HG03469 (cell line): ENCODE results near the gene ZNF57.
"Not testable (repeated sequence)": the region's sequence is repeated elsewhere in the genome, so short reads cannot be mapped to it uniquely, and the experiment has no call there.

Experiments used
- ATAC-seq: cut with Tn5 transposase; IDR thresholded peaks from one replicate; pipeline ENCODE4 v1.9.1; 2021; ENCODE audit warnings: mild to moderate bottlenecking, moderate library complexity, moderate number of reproducible peaks; ENCODE audit not compliant: unreplicated experiment

The ZNF57 gene

DNA sequence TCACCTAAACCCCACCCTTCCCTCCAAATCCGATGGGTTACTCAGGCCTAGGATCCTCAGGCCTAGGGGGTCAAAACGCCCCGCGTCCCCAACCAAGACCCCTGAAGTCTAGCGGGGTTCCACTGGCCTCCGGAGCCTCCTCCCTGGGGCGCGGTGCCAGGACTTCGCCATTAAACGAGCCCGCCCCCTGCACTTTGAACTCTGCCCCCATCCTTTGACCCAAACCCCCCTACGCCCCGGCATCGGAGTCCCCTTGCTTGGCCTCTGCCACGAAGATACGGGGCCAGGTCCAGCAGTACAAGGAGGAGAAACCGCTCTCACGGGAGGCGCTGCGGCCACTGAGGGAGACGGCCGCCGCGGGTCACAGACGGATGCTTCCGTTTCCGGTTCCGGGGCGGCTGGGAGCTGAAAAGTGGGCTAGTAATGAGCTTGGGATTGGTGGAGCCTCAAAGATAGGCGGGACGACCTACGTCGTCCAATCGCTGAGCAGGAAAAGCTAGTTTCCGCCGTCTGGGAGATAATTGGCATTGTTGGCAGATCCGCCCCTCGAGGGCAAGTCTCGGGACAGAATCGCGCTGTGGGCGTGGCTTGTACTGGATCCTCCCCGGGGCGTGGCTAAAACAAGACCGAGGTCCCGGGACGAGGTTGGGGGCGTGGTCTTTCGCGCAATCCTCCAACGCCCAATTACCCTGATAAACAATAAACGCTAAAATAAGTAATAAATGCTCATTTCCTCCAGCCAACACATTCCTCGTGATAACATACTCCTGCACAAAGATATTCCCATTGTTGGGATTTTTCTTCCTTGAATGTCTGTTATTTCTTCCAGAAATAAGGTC, 49.8 kb downstream of the ZNF57 start:
- ATAC-seq = peak; percentile 82

DNA sequence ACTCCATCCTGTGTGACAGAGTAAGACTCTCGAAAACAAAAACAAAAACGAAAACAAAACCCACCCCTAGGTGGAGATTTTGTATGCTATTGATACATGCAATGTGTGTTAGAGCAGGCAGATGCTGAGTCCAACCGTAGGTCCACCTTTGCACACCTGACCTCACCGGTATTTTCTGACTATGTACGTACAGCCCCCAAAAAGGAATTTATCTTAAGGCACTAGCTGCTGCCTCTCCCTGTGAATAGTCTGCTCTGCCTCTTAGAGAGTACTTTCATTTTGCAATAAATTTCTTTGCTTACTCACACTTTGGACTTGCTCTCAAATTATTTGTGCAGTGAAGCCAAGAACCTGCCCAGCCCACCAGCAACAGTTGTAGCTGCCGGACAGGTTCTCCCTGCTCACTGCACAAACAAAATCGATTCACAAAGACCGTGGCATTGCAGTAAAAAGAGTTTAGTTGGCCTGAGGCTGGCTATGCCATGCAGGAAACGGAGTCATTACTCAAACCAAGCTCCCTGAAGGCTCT, 52.3 kb downstream of the ZNF57 start:
- no peak for ATAC-seq

DNA sequence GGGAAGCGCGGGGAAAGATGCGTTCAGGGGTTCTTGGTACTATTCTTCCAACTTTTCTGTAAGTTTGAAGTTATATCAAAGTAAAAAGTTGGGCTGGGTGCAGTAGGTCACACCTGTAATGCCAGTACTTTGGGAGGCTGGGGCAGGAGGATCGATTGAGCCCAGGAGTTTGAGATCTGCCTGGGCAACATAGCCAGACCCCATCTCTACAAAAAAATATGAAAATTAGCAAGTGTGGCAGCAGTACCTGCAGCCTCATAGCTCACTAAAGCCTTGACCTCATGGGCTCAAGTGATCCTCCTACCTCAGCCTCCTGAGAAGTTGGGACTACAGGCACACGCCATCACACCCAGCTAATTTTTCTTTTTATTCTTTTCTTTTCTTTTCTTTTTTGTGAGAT, 56.4 kb downstream of the ZNF57 start:
- no peak for ATAC-seq

DNA sequence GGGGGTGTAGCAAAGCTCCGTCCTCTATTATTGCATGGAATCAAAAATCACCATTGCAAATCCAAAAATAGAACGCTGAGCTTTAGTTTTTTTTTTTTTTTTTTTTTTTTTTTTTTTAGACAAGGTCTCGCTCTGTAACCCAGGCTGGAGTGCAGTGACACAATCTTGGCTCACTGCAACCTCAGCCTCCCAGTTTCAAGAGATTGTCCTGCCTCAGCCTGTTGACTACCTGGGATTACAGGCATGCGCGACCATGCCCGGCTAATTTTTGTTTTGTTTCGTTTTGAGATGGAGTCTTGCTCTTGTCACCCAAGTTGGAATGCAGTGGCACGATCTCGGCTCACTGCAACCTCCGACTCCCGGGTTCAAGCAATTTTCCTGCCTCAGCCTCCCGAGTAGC, 59.4 kb downstream of the ZNF57 start:
- ATAC-seq = no peak

DNA sequence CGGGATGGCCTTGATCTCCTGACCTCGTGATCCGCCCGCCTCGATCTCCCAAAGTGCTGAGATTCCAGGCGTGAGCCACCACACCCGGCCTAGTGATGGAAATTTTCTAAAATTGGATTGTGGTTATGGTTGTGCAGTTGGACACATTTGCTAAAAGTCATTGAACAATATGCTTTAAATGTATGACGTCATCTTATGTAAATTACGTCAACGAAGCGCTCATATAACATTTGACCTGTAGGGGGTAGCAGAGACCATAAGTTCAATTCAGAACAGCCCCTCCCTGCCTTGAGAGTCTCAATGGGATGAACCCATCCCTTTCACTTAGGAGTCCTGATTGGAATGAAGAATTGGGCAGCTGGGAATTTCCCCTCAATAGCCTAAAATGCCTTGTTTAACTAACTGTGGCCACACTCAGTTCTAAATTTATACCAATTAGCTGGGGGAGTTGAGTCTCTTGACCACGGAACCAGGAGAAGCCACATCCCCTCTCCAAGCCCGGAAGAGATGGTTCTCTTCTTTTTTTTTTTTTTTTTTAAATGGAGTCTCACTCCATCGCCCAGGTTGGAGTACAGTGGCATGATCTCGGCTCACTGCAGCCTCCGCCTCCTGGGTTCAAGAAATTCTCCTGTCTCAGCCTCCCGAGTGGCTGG, 61.4 kb downstream of the ZNF57 start:
- no peak for ATAC-seq

DNA sequence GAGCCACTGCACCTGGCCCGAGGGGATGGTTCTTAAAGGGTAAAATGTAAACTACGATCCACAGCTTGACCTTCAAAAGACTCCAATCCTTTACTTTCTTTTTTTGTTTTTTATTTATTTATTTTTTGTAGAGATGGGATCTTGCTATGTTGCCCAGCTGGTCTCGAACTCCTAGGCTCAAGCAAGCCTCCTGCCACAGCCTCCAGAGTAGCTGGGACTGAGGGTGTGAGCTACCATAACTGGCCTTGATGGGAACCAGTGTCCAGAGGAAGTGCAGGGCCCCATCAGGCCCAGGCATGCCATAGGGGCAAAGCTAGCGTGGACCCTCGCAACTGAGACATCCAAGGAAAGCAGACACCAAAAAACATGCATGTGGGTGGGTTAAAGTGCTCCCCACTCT, 62.4 kb downstream of the ZNF57 start:
- ATAC-seq = no peak

DNA sequence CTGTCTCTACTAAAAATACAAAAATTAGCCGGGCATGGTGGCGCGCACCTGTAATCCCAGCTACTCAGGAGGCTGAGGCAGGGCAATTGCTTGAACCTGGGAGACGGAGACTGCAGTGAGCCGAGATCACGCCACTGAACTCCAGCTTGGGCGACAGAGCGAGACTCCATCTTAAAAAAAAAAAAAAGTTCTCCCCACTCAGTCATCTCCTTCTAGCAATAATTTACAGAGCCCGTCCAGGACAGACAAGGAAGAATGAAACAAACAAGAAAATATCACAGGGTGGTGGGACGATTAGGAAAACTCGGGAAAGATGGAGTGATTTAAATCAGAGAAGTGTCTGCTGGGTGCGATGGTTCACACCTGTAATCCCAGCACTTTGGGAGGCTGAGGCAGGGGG, 62.9 kb downstream of the ZNF57 start:
- ATAC-seq = not testable (repeated sequence)

DNA sequence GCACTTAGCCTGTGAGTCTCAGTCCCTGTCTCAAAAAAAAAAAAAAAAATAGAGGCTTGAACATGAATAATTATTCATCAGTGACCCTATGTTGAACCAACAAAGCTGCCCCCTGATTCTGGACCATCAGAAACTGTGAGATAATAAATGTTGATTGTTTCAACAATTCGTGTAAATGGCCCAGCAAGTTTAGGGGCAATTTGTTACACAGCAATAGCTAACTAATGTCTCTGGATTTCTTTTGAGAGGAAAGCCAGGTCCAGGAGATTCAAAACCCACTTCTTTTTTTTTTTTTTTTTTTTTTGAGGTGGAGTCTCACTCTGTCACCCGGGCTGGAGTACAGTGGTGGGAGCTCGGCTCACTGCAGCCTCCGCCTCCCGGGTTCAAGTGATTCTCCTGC, 64.1 kb downstream of the ZNF57 start:
- no peak for ATAC-seq

DNA sequence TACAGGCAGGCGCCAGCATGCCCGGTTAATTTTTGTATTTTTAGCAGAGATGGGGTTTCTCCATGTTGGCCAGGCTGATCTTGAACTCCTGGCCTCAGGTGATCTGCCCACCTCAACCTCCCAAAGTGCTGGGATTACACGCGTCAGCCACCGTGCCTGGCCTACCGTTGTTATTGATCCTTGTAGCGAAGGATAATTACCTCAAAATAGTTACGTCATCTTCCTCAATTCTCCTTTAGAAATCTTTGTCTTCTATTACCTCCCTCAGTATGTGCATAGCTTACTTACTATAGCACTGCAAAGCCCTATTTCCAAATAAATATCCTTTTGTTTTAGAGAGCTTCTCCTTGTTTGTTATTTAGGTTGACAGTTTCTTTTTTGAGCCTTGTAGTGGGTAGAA, 67.2 kb downstream of the ZNF57 start:
- ATAC-seq = no peak
